ENCODE measurements around the gene NCS1.

GRCh38 chr9:130236436-130236985 is 64.3 kb downstream of the NCS1 start:
- TF ChIP-seq, protein P1, sequence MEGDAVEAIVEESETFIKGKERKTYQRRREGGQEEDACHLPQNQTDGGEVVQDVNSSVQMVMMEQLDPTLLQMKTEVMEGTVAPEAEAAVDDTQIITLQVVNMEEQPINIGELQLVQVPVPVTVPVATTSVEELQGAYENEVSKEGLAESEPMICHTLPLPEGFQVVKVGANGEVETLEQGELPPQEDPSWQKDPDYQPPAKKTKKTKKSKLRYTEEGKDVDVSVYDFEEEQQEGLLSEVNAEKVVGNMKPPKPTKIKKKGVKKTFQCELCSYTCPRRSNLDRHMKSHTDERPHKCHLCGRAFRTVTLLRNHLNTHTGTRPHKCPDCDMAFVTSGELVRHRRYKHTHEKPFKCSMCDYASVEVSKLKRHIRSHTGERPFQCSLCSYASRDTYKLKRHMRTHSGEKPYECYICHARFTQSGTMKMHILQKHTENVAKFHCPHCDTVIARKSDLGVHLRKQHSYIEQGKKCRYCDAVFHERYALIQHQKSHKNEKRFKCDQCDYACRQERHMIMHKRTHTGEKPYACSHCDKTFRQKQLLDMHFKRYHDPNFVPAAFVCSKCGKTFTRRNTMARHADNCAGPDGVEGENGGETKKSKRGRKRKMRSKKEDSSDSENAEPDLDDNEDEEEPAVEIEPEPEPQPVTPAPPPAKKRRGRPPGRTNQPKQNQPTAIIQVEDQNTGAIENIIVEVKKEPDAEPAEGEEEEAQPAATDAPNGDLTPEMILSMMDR (IDR thresholded peaks at IDR 0.05; ENCODE audit: control extremely low read depth in 1 of 3, insufficient read depth in 1 of 3, low read depth in 1 of 3, low read length in 3 of 3): no peak
- TF ChIP-seq MAX (IDR thresholded peaks at IDR 0.05) (no peak), TEAD4 (IDR thresholded peaks at IDR 0.05; ENCODE audit: low read depth, low read length) (no peak), FOSL1 (IDR thresholded peaks at IDR 0.05; ENCODE audit: insufficient read depth, low read depth, low read length) (no peak)

Data from H1 (cell line).